GM23338 (cell line): Measurements from ENCODE around the gene CACNA1S. TPM values are rescaled to one million over a fixed set of nuclear protein-coding genes. Genes with fewer than 3 reads are reported as not detected.

Experiments used
- ATAC-seq: fragments of 200-7000 bp; cut with Tn5 transposase; 3 replicates; pipeline ENCODE4 v1.9.1; 2020
- DNase-seq: peaks from one replicate; pipeline ENCODE4 v3.0.0-alpha.2; 2015; ENCODE audit warnings: low spot score
- H2AFZ ChIP-seq: fragments of 200-600 bp; sonication (generic); 2 replicates; pipeline ENCODE4 v1.8.0; 2016; ENCODE audit warnings: antibody characterized with exemption, mild to moderate bottlenecking, moderate library complexity
- H3F3A ChIP-seq: fragments of 200-600 bp; sonication (generic); replicated peaks from 2 replicates; pipeline ENCODE4 v1.8.0; 2017; ENCODE audit warnings: antibody characterized with exemption, mixed run types, low read depth
- H3K27ac ChIP-seq: fragments of 200-600 bp; sonication (generic); 2 replicates; pipeline ENCODE4 v1.6.1; 2016; ENCODE audit warnings: low read depth
- H3K27me3 ChIP-seq: fragments of 200-600 bp; sonication (generic); 2 replicates; pipeline ENCODE4 v1.8.0; 2016; ENCODE audit warnings: mild to moderate bottlenecking, mixed run types, moderate library complexity; ENCODE audit not compliant: insufficient read depth
- H3K36me3 ChIP-seq: fragments of 200-600 bp; sonication (generic); 2 replicates; pipeline ENCODE4 v1.8.0; 2016; ENCODE audit warnings: mild to moderate bottlenecking; ENCODE audit not compliant: insufficient read depth
- H3K4me1 ChIP-seq: fragments of 200-600 bp; sonication (generic); 2 replicates; pipeline ENCODE4 v1.8.0; 2016; ENCODE audit warnings: mild to moderate bottlenecking, moderate library complexity; ENCODE audit not compliant: insufficient read depth
- H3K4me2 ChIP-seq: fragments of 200-600 bp; sonication (generic); 2 replicates; pipeline ENCODE4 v1.7.1; 2017; ENCODE audit warnings: mixed run types
- H3K4me3 ChIP-seq: fragments of 200-600 bp; sonication (generic); 2 replicates; pipeline ENCODE4 v1.6.1; 2016; ENCODE audit warnings: mixed run types
- H3K79me2 ChIP-seq: fragments of 200-600 bp; sonication (generic); replicated peaks from 2 replicates; pipeline ENCODE4 v1.8.0; 2017; ENCODE audit warnings: mild to moderate bottlenecking; ENCODE audit not compliant: insufficient read depth
- H3K9me2 ChIP-seq: fragments of 200-600 bp; sonication (generic); 2 replicates; pipeline ENCODE4 v1.8.0; 2017; ENCODE audit not compliant: insufficient read depth
- H4K20me1 ChIP-seq: fragments of 200-600 bp; sonication (generic); replicated peaks from 2 replicates; pipeline ENCODE4 v1.8.0; 2017; ENCODE audit warnings: mild to moderate bottlenecking; ENCODE audit not compliant: insufficient read depth
- H3K27ac Mint-ChIP-seq: 2 replicates; pipeline ENCODE4 v1.8.0; 2020; ENCODE audit warnings: inconsistent platforms, mild to moderate bottlenecking, moderate library complexity, mixed read lengths
- H3K27me3 Mint-ChIP-seq: 3 replicates; pipeline ENCODE4 v1.8.0; 2022; ENCODE audit warnings: low read depth, mild to moderate bottlenecking, moderate library complexity, mixed read lengths, inconsistent platforms; ENCODE audit not compliant: insufficient read depth, poor library complexity
- H3K36me3 Mint-ChIP-seq: 3 replicates; pipeline ENCODE4 v1.8.0; 2021; ENCODE audit warnings: low read depth, mild to moderate bottlenecking, inconsistent platforms, moderate library complexity, mixed read lengths
- H3K4me1 Mint-ChIP-seq: 3 replicates; pipeline ENCODE4 v1.8.0; 2020; ENCODE audit warnings: mild to moderate bottlenecking, inconsistent platforms, mixed read lengths
- H3K4me3 Mint-ChIP-seq: 3 replicates; pipeline ENCODE4 v1.8.0; 2021; ENCODE audit warnings: moderate library complexity, mild to moderate bottlenecking, inconsistent platforms, mixed read lengths
- H3K9me3 Mint-ChIP-seq: 3 replicates; pipeline ENCODE4 v1.8.0; 2020; ENCODE audit warnings: moderate library complexity, mild to moderate bottlenecking, inconsistent platforms, mixed read lengths
- CTCF ChIP-seq, 2 experiments: fragments of 200-600 bp in 1 of 2; sonication (generic) in 1 of 2; conservative IDR thresholded peaks; 2 replicates each; pipeline versions ENCODE4 v1.5.1 to v1.6.1; 2016 to 2017; ENCODE audit warnings: antibody characterized with exemption in 2 of 2, low read depth in 2 of 2, mild to moderate bottlenecking in 2 of 2, moderate library complexity in 1 of 2
- EZH2phosphoT487 ChIP-seq: fragments of 200-600 bp; sonication (generic); IDR thresholded peaks from one replicate; pipeline ENCODE4 v1.8.1; 2018; ENCODE audit warnings: antibody characterized with exemption; ENCODE audit not compliant: unreplicated experiment
- JUNB ChIP-seq: IDR thresholded peaks from one replicate; pipeline ENCODE4 v1.6.1; 2016; ENCODE audit warnings: antibody characterized with exemption; ENCODE audit not compliant: unreplicated experiment
- NANOG ChIP-seq: IDR thresholded peaks from 2 replicates; pipeline ENCODE4 v1.6.1; 2016; ENCODE audit warnings: antibody characterized with exemption, borderline replicate concordance
- POLR2AphosphoS5 ChIP-seq: IDR thresholded peaks from 2 replicates; pipeline ENCODE4 v1.6.1; 2016; ENCODE audit warnings: antibody characterized with exemption, low read depth
- REST ChIP-seq: IDR thresholded peaks from one replicate; pipeline ENCODE4 v1.6.1; 2018; ENCODE audit warnings: antibody characterized with exemption; ENCODE audit not compliant: unreplicated experiment
- ZNF331 ChIP-seq: fragments of 250-450 bp; sonication (Bioruptor Pico); IDR thresholded peaks from 2 replicates; pipeline ENCODE4 v1.5.0; 2020; ENCODE audit warnings: low read depth, mild to moderate bottlenecking, moderate library complexity
- ZNF462 ChIP-seq: fragments of 250-450 bp; sonication (Bioruptor Pico); IDR thresholded peaks from 2 replicates; pipeline ENCODE4 v1.5.0; 2020; ENCODE audit warnings: mild to moderate bottlenecking, moderate library complexity
- polyA plus RNA-seq: library from polyadenylated mRNA; unstranded; fragments of >200 nt; fragmentation: Nextera tagmentation; extraction: Ambion mirVana; gene quantifications from 2 replicates; pipeline ENCODE4 v1.2.1, GENCODE V29; 2016
- total RNA-seq: library from RNA; depleted of rRNA; stranded (reverse); fragments of >200 nt; shearing (Covaris generic); gene quantifications from 2 replicates; pipeline ENCODE4 v1.2.3, GENCODE V29; 2014

The CACNA1S gene
- total and polyA plus RNA-seq, 2 experiments from 2014 or later, result 0.03 TPM; not detected in 1

GRCh38 chr1:201122321-201122957 is 10.2 kb upstream of the CACNA1S start (continued):
- TF ChIP-seq REST (no peak), EZH2phosphoT487 (no peak), ZNF331 (CRISPR knock-in tag) (no peak)

- Histone ChIP-seq H3K79me2 (no peaks in the 10 kb centered on the region), H3K27ac (no peak overlapping the region), H3K4me1 (no peaks in the 10 kb centered on the region; the same call in 1 of the 2 replicates), H3K9me2 (no peaks in the 10 kb centered on the region), H3K4me3 (no peak overlapping the region), H3K27me3 (peaks cover 27% of the 10 kb centered on the region), H3K4me2 (no peak overlapping the region), H3K36me3 (no peaks in the 10 kb centered on the region), H2AFZ (no peak overlapping the region), H4K20me1 (no peaks in the 10 kb centered on the region; the same call in 1 of the 2 replicates), H3F3A (no peaks in the 10 kb centered on the region)
- peak; percentile 61 for ATAC-seq
- Mint-ChIP-seq H3K9me3 (no peaks in the 10 kb centered on the region), H3K27ac (no peak overlapping the region), H3K4me1 (peaks cover 10% of the 10 kb centered on the region; the same call in 2 of the 3 replicates), H3K36me3 (no peaks in the 10 kb centered on the region), H3K27me3 (peaks cover 27% of the 10 kb centered on the region), H3K4me3 (no peak overlapping the region)
- peak; percentile 87 for DNase-seq
- no peak for TF ChIP-seq ZNF462 (CRISPR knock-in tag)
- no peak for TF ChIP-seq JUNB
- no peak for TF ChIP-seq POLR2AphosphoS5
- peak; percentile 73 to 95 for TF ChIP-seq CTCF (conservative IDR thresholded peaks at IDR 0.05; ENCODE audit: low read depth in 2 of 2)
- no peak for TF ChIP-seq ZNF331 (CRISPR knock-in tag)
- TF ChIP-seq NANOG, result no peak
Measured at GRCh38 chr1:201119206-201120197, 7.3 kb upstream of the CACNA1S start.
